NCI-H2081 treated with DMSO at 0.1 percent for 48 hours (cell line): ENCODE results near the gene ASAP2.
"Not testable (repeated sequence)": the region's sequence is repeated elsewhere in the genome, so short reads cannot be mapped to it uniquely, and the experiment has no call there.

Experiments used
- DNase-seq: peaks from one replicate; lab custom pipeline; 2025; lab: John Stamatoyannopoulos, UW

Gene ASAP2

GRCh38 chr2:9380702-9381628 is 174.4 kb downstream of the ASAP2 start:
- no peak for DNase-seq

DNA sequence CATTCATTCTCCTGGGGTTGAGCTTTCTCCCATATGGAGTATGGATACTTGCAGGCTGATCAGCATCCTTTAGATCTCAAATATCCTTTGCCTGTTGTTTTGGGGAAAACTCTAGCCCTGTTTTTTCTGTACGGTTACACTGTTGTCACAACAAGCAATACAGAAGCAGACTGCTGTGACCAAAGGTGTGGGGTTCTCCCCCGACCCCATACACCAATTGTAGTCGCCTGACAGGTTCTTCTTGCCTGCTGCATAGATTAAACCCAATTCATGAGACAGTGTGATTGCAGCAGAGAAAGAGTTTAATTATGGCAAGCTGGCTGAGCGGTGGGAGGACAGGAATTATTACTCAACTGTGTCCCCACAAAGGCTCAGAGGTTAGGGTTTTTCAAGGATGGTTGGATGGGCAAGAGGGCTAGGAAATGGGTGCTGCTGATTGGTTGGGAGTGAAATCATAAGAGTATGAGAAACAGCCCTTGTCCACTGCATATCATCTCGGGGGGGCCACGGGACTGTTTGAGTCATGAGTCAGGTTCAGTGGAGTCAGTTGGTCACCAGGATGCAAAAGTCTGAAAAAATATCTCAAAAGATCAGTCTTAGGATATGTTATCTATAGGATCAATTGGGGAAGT is 176.1 kb downstream of the ASAP2 start:
- DNase-seq = no peak

GRCh38 chr2:9384521-9384920 is 177.9 kb downstream of the ASAP2 start:
- DNase-seq = no peak

DNA sequence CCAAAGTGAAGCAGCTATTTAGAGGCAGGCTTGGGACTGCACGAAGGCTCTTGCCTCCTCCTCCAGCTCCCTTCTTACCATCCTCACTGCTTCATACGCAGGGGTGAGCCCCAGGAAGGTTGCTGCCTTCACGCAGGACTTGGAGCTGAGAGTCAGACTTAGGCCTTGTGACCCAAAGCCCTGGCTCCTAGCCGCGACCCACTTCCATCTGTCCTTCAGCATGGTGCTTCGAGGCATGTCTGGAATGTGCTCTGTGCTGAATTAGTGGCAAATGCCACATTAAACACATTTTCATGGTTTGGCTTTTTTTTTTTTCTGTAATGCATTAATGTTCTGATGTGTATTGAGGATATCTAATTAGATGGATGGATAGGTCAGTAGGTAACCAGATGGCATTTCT is 179.2 kb downstream of the ASAP2 start:
- DNase-seq = no peak

DNA sequence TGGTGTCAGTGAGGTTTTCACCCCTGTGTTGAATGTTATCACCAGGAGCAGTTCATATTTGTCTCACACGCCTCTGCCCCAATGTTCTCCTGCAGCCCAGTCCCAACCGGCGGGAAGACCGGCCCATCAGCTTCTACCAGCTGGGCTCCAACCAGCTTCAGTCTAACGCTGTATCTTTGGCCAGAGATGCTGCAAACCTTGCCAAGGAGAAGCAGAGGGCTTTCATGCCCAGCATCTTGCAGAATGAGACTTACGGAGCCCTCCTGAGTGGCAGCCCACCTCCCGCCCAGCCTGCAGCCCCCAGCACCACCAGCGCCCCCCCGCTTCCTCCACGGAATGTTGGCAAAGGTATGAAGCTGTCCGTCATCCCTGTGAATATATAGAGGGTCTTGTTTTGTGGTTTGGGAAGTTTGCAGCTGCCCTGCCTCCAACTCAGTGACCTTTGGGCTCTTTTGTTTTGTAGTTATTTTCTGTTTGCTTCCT is 181.6 kb downstream of the ASAP2 start:
- DNase-seq = no peak

DNA sequence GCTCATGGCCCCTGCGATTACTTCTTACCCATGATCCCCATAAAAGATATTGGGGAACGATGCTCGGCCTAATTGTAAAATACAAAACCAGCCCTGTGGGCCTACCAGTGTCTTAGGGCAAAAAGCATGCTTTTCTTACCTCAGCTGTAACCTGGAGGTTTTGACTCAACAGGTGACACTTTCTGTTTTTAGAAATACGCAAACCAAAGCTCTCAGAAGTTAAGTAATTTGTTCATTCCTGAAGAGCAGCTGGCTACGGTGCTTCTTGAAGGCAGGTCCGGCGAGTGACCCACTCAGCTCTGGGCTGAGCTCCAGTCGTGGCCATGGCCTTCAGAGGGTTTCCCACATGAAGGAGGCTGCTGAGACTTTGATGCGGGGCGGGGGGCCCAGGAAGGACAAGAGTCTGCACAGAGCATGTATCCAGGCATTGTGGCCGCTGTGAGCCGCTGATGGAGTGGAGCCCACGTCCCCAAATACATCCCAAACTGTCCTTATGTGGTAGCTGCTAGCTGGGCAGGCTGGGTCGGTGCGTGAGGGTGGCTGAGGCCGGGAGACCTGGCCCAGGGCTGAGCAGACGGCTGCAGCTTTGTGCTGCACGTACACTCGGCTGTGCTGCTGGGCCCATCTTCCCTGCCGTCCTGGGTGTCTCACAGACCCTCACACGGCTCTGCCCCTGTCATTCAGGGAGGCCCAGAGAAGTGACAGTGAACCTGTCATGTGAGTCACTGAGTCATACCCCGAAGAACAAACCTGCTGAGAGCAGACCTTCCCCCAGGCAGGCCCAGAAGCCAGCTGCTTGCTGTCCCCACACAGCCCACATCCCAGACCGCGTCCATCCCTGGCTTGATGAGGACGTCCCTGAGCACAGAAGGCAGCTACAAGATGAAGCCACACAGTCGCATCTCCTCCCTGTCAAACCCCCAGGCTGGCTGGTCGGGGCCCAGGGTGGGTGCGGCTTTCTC is 182.6 kb downstream of the ASAP2 start:
- DNase-seq = no peak

DNA sequence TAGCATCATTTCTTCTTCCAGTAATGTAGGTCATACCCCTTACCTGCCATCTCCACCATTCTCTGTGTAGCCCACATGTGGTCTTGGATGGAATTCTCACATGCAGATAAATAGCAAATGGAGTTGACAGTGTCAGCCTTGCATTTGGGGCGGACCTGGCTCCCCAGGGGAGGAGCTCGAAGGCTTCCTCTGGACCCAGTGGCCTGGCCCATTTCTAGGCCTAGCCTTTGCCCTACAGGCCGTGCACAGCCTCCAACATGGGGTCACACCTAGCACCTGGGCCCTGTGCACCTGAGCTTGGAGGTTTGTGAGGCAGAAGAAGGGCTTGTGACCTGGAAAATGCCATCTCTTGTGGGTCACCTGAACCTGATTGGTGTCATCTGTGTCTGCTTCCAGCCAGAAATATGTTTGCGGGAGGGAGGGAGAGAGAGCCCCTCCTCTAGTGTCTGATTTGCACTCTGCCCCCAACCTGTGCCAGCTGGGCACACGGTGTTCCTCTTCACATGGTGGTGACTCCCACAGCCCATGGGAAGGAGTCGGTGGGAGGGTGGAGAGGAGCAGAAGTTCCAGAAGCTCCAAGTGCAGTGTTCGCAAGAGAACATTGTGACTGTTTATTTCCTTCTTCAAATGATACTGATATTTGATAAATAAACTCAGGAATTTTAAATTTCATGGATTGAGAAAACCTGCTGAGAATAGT is 183.7 kb downstream of the ASAP2 start:
- DNase-seq = no peak

GRCh38 chr2:9390991-9391390 is 184.4 kb downstream of the ASAP2 start:
- DNase-seq = no peak

DNA sequence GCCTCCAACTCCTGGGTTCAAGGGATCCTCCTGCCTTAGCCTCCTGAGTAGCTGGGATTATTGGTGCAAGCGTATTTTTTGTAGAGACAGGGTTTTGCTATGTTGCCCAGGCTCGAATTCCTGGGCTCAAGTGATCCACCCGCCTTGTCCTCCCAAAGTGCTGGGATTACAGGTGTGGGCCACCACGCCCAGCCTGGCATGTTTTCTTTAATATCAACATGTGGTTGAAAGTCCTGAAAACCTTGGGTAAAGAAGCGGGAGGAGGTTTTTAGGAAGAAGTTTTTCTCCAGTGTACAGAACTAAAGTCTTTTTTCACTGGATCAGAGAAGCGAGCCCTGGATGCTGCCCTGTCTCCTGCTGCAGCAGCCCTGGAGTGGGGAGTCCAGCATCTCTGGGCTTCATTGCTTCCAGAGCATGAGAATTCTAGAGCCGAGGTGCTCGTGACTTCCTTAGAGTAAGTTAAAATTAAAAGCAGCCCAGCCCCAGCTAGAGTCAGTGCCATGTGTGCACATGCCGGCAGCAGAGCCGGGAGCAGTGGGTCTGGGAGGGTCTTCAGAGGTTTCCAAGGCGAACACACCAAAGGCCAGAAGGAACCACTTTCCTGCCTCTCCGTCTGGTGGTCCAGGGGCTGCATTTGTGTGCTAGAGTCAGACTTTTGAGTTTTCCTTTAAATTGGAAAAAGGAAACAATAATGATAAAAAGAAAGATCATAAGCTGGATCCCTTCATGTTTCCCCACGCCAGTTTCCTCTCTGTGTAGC is 185.5 kb downstream of the ASAP2 start:
- no peak for DNase-seq

DNA sequence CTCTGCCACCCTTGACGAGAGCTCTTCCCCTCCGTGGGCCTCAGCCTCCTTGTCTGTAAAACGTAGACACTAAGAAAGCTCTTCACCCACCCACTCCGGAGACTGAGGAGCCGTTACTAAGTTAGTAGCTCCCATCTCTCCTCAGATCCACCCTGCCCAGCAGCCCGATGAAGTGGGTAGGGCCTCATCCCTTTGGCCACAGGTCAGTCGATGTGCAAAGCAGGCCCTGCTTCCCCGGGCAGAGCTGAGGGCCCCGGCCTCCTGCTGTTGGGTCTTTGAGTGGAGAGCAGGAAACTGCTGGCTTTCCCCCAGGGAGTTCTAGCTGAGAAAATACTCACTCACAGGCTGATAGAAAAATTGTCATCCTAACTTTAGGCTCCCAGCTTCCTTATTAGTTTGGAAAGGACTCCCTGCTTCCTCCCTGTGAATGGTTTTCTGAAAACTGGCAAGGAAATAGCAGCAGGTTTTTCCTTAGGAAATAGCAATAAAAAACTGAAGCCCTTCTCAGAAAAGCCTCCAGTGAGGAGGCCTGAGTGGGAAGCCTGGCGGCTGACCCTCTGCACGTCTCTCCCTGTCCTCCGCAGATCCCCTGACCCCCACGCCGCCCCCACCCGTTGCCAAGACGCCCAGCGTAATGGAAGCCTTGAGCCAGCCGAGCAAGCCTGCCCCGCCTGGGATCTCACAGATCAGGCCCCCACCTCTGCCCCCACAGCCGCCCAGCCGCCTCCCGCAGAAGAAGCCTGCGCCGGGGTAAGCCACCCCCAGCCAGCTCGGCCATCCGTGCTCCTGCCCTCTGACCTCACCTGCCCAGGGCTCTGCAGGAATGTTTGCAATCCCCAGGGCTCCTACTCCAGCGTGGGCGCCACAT is 186.5 kb downstream of the ASAP2 start:
- DNase-seq = no peak

GRCh38 chr2:9394816-9395215 is 188.2 kb downstream of the ASAP2 start:
- DNase-seq = no peak

- no peak for DNase-seq
These were observed 190.6 kb downstream of the ASAP2 start for GRCh38 chr2:9397201-9397600.

DNA sequence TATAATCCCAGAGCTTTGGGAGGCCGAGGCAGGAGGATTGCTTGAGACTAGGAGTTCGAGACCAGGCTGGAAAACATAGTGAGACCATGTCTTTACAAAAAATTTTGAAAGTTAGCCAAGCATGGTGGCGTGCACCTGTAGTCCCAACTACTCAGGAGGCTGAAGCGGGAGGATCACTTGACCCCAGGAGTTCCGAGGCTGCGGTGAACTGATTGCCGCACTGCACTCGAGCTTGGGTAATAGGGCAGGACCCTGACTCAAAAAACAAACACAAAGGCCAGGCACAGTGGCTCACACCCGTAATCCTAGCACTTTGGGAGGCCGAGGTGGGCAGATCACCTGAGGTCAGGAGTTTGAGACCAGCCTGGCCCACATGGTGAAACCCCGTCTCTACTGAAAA is 191.6 kb downstream of the ASAP2 start:
- DNase-seq = not testable (repeated sequence)

GRCh38 chr2:9398881-9399780 is 192.5 kb downstream of the ASAP2 start:
- no peak for DNase-seq

DNA sequence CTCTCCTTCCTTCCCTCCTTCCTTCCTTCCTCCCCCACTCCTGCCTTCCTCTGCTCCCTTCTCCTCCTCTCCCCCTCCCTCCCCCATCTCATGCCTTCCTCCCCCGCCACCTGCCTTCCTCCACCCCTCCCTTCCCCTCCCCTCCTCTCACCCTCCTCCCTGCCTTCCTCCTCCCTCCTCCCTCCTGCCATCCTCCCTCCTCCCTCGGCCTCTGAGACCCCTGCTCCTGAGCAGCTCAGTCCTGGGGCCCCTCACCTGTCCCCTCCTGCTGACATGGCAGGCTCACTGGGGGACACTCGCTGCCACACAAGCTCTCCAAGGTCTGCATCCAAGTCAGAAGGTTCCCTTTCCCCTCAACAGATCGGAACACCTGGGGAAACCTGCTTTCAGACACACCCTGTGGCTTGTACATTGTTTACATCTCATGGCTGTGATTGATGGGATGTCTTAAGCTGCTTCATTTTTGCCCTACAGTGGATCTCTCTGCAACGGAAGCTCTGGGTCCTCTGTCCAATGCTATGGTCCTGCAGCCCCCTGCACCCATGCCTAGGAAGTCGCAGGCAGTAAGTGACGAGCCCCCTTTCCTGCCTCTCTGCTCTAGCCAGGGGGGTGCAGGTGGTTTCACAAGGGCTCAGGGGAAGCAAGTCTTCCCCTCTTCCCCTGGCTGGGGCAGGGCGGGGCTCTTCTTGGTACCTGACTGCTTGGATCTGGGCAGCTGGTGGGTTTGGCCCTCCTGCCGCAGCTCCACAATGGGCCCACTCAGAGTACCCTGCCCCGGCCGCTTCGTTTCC is 193.9 kb downstream of the ASAP2 start:
- no peak for DNase-seq

DNA sequence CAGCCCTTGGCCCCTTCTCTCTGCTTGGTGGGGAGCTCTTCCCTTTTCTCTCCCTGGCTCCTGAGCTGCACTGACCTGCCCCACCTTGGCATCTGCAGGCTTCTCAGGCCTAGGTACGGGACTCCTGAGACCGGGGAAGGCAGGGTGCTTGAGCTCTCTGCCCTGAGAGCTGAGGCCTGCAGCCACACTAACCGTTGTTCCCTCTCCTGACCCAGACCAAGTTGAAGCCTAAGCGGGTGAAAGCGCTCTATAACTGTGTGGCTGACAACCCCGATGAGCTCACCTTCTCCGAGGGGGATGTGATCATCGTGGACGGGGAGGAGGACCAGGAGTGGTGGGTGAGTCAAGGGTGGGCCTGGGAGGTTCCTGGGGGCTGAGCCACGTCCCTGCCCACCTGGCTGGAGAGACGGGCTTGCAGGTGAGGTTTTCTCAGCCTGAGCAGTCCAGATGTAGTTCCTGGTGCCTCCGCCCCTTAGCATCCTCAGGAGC is 194.5 kb downstream of the ASAP2 start:
- DNase-seq = no peak

GRCh38 chr2:9401646-9402371 is 195.2 kb downstream of the ASAP2 start:
- no peak for DNase-seq
